Adrenal gland (tissue), 12 donors: ENCODE results near the gene SLC25A19. TPM values are rescaled to one million over a fixed set of nuclear protein-coding genes. Genes with fewer than 3 reads are reported as not detected.
A peak's percentile ranks its signal among the peaks of the same experiment; 100 is the strongest.

Experiments used
- DNase-seq, 7 donors: peaks; one replicate each; pipeline ENCODE4 v3.0.0-alpha.2; 2019 to 2020
- H3K27ac ChIP-seq, 5 donors: fragments of 200-600 bp; sonication (generic) in 4 of 5; 1 replicate in 3 of 5; 2 replicates in 2 of 5; pipeline versions ENCODE4 v1.5.1 to v1.8.0; 2016 to 2020; ENCODE audit warnings: mild to moderate bottlenecking in 1 of 5
- H3K27me3 ChIP-seq: fragments of 200-600 bp; 2 replicates; pipeline ENCODE4 v1.8.0; 2021
- H3K36me3 ChIP-seq, 2 donors: fragments of 200-600 bp; replicated peaks in 1 of 2; 1 replicate in 1 of 2; 2 replicates in 1 of 2; pipeline versions ENCODE4 v1.5.1 to v1.8.0; 2018 to 2022
- H3K4me1 ChIP-seq, 2 donors: fragments of 200-600 bp; replicated peaks in 1 of 2; 1 replicate in 1 of 2; 2 replicates in 1 of 2; pipeline versions ENCODE4 v1.5.1 to v1.8.0; 2018 to 2021
- H3K4me3 ChIP-seq, 4 donors: fragments of 200-600 bp; sonication (generic) in 3 of 4; one replicate each; pipeline ENCODE4 v1.5.1; 2016 to 2018
- H3K9me3 ChIP-seq, 3 donors: fragments of 200-600 bp; sonication (generic) in 1 of 3; replicated peaks in 1 of 3; 1 replicate in 2 of 3; 2 replicates in 1 of 3; pipeline versions ENCODE4 v1.5.1 to v1.8.0; 2016 to 2021
- CTCF ChIP-seq, 6 experiments: fragments of 450-650 bp in 4 of 6; fragments of 200-600 bp in 2 of 6; sonication (generic) in 1 of 6; IDR thresholded peaks; 1 replicate in 5 of 6; 2 replicates in 1 of 6; pipeline versions ENCODE4 v1.5.1 to v1.8.0; 2016 to 2021; ENCODE audit warnings: antibody characterized with exemption in 6 of 6, mild to moderate bottlenecking in 2 of 6, moderate library complexity in 1 of 6
- POLR2A ChIP-seq, 2 donors: fragments of 450-650 bp; IDR thresholded peaks; one replicate each; pipeline ENCODE4 v1.6.1; 2017; ENCODE audit warnings: antibody characterized with exemption in 2 of 2, mild to moderate bottlenecking in 2 of 2, moderate library complexity in 1 of 2
- WGBS, 4 donors: extraction: QIAGEN DNeasy Blood & Tissue Kit in 2 of 4; methylation state at CpG; one replicate each; pipeline versions ENCODE4 v1.1.5 to v1.1.7; 2013 to 2017; 5-methylcytosine and 5-hydroxymethylcytosine counted together
- intact Hi-C, 2 donors: fragments of 100-400 bp; cut with DNase I; formaldehyde crosslinking; loops; one replicate each; pipeline versions ENCODE4 v1.14.1 to v1.15.0; 2022 to 2023
- polyA plus RNA-seq, 3 donors: library from polyadenylated mRNA; stranded (reverse); fragments of 200-250 nt in 2 of 3; fragments of 350-450 nt in 1 of 3; fragmentation: Illumina TruSeq in 1 of 3; extraction: RNeasy Lipid Tissue Mini Kit (QIAGEN cat#74804) in 1 of 3; gene quantifications; one replicate each; pipeline ENCODE4 v1.2.3, GENCODE V29; 2013 to 2014
- total RNA-seq, 9 donors: library from RNA; depleted of rRNA in 4 of 9; stranded (reverse); fragments of >200 nt in 4 of 9; fragments of 120-200 nt in 1 of 9; fragmentation: NEBNext Ultra II Directional in 1 of 9; extraction: Animal tissue kit (Norgen Biotek cat#: 25700) in 1 of 9; gene quantifications; one replicate each; pipeline versions ENCODE4 v1.1.0 to v1.2.4, GENCODE V29; 2013 to 2023
- donor health status: healthy with polysubstance abuse.
- donor health status: Bipolar disorder and iron deficiency.
- donor health status: DM: yes; HTN: yes; CAD: no.
- donor health status: DM: no; HTN: no; CAD: no.
- donor health status: DM: no; HTN: no; CAD: no.
- donor health status: DM: yes; HTN: yes; CAD: no.

Gene SLC25A19
- total and polyA plus RNA-seq, 12 donors: 15.8 to 63.9 (median 25.3) TPM

- TF ChIP-seq POLR2A (IDR thresholded peaks at IDR 0.05): no peak
- TF ChIP-seq CTCF (IDR thresholded peaks at IDR 0.05): no peak
- no peaks in the 10 kb centered on the region for H3K27me3 ChIP-seq
- intact Hi-C loops: no loop called here
- H3K4me3 ChIP-seq: no peak overlapping the region
- peaks cover 0 to 23% of the 10 kb centered on the region in 2 donors for H3K36me3 ChIP-seq
- H3K9me3 ChIP-seq: no peaks in the 10 kb centered on the region
- DNase-seq: peak in 5 of 7 donors; percentile 50 to 71 (median 67)
- peak overlapping the region in 4 of 5 donors; percentile 28 to 90 (median 70) for H3K27ac ChIP-seq
- WGBS, 4 donors: 63 to 67% (median 64%) methylated on average over 15 to 19 of the region's 19 CpGs
- peaks cover 24 to 35% of the 10 kb centered on the region in 2 donors for H3K4me1 ChIP-seq
Measured at GRCh38 chr17:75315541-75316243, 26.5 kb upstream of the SLC25A19 start.

DNA sequence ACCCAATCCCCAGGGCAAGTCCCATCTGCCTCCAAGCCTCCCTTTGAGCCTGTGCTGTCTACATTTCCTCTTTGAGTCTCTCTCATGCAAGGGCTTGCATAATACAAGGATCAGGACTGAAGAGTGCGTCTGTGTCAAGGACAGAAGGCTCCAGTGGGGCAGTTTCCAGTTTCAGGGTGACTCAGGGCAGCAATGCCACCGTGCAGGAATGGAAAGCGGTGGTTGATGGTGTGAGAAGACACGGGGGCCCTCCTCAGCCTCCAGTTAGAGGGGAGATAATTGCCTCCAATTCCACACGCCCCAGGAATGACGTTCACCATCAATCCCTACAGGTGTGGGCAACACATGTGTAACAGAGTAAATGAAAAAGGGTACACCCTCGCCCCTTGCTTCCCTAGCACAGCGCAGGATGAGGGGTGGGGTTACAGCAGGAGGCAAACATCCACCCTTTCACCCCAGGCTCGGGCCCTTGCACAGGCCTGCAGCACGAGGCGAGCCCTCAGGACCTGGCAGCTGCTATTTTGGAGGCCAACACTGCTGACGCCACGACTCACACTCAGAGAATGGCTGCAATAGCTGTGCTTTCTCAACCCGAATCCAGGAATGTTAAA, 24.8 kb upstream of the SLC25A19 start:
- 28 to 47% (median 34%) methylated on average over 9 to 14 of the region's 14 CpGs for WGBS, 4 donors
- peak in 1 of 2 donors; percentile 43 for TF ChIP-seq POLR2A (IDR thresholded peaks at IDR 0.05)
- no peak for TF ChIP-seq CTCF (IDR thresholded peaks at IDR 0.05)
- no peaks in the 10 kb centered on the region for H3K27me3 ChIP-seq
- H3K9me3 ChIP-seq: no peaks in the 10 kb centered on the region
- H3K4me1 ChIP-seq: peaks cover 24 to 35% of the 10 kb centered on the region in 2 donors
- intact Hi-C loops: no loop called here
- peak; percentile 61 to 90 (median 85) for DNase-seq
- peak overlapping the region; percentile 22 to 96 (median 82) for H3K27ac ChIP-seq
- peaks cover 0 to 11% of the 10 kb centered on the region in 2 donors for H3K36me3 ChIP-seq
- no peak overlapping the region for H3K4me3 ChIP-seq

DNA sequence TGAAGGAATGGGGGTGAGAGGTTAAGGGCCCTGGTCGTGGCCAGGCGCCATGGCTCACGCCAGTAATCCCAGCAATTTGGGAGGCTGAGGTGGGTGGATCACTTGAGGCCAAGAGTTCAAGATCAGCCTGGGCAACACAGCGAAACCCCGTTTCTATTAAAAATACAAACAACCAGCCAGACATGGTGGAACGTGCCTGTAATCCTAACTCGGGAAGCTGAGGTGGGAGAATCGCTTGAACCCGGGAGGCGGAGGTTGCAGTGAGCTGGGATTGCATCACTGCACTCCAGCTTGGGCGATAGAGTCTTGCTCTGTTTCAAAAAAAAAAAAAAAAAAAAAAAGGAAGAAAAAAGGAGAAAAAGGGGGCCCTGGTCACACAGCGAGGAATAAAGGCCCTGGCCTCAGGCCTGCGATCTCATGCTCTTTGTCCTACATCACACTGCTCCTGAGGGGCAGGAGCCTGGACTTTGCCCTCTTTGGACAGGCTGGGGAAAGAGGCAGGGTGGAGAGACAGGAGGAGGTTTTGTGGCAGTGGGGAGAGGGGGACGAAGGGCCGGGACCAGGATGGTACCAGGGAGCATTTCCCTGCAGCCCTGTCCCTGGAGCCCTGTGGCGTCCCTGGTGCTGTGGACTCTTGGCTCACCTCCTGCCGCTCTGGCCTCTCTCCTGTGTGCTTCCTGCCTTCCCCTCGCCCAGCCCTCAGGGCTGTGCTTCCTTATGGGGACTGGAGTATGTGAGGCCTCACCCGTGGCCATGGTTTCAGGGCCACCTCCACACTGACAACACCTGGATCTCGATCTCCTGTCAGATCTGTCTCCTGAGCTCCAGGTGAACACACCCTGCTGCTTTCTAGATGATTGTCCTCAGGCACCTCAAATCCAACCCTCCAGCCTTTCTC, 19.7 kb upstream of the SLC25A19 start:
- intact Hi-C loops: no loop called here

More for the DNA sequence above, 19.7 kb upstream of the SLC25A19 start:
- Histone ChIP-seq H3K27me3 (no peaks in the 10 kb centered on the region), H3K9me3 (no peaks in the 10 kb centered on the region), H3K4me3 (no peak overlapping the region), H3K36me3 (no peaks in the 10 kb centered on the region), H3K27ac (peak overlapping the region; percentile 30 to 79 (median 62)), H3K4me1 (peaks cover 9 to 12% of the 10 kb centered on the region in 2 donors)
- peak in 1 of 7 donors; percentile 42 for DNase-seq
- WGBS, 4 donors: 63 to 77% (median 70%) methylated on average over 13 to 20 of the region's 20 CpGs
- no peak for TF ChIP-seq POLR2A (IDR thresholded peaks at IDR 0.05)
- no peak for TF ChIP-seq CTCF (IDR thresholded peaks at IDR 0.05)
